HepG2 (cell line): ENCODE measurements around the gene CYP4F12. TPM values are rescaled to one million over a fixed set of nuclear protein-coding genes. Genes with fewer than 3 reads are reported as not detected.

Source experiments
- ATF1 ChIP-seq: IDR thresholded peaks from 2 replicates; pipeline ENCODE4 v1.6.1; 2016; ENCODE audit warnings: mild to moderate bottlenecking, control low read depth
- CEBPG ChIP-seq: IDR thresholded peaks from 2 replicates; pipeline ENCODE4 v1.6.1; 2016
- EZH2 ChIP-seq: conservative IDR thresholded peaks from 2 replicates; pipeline ENCODE4 v1.6.1; 2012; ENCODE audit warnings: mild to moderate bottlenecking, low read depth, low read length, moderate library complexity
- JARID2 ChIP-seq: sonication (generic); formaldehyde crosslinking; IDR thresholded peaks from 2 replicates; pipeline ENCODE4 v1.8.1; 2023; ENCODE audit warnings: missing genetic modification reagents, inconsistent platforms; ENCODE audit not compliant: insufficient replicate concordance
- KDM4B ChIP-seq: sonication (generic); formaldehyde crosslinking; IDR thresholded peaks from 2 replicates; pipeline ENCODE4 v1.4.0; 2020; ENCODE audit warnings: missing genetic modification reagents
- MED8 ChIP-seq: sonication (generic); formaldehyde crosslinking; IDR thresholded peaks from 2 replicates; pipeline ENCODE4 v1.8.1; 2023; ENCODE audit warnings: mild to moderate bottlenecking, missing genetic modification reagents; ENCODE audit not compliant: insufficient replicate concordance
- MTF2 ChIP-seq: sonication (generic); formaldehyde crosslinking; IDR thresholded peaks from 2 replicates; pipeline ENCODE4 v1.5.0; 2020; ENCODE audit warnings: missing genetic modification reagents, borderline replicate concordance
- PLRG1 ChIP-seq: fragments of 450-650 bp; conservative IDR thresholded peaks from 2 replicates; pipeline ENCODE4 v1.6.1; 2016
- RNF219 ChIP-seq: sonication (generic); formaldehyde crosslinking; IDR thresholded peaks from 2 replicates; pipeline ENCODE4 v1.5.0; 2020; ENCODE audit warnings: mild to moderate bottlenecking, missing genetic modification reagents
- RXRA ChIP-seq: sonication (generic); formaldehyde crosslinking; IDR thresholded peaks from 2 replicates; pipeline ENCODE4 v1.5.1; 2020; ENCODE audit warnings: missing genetic modification reagents
- SPEN ChIP-seq: sonication (generic); formaldehyde crosslinking; IDR thresholded peaks from 2 replicates; pipeline ENCODE4 v1.5.1; 2020; ENCODE audit warnings: low read depth, mild to moderate bottlenecking, missing genetic modification reagents
- SRY ChIP-seq: sonication (generic); formaldehyde crosslinking; IDR thresholded peaks from 2 replicates; pipeline ENCODE4 v1.8.0; 2022; ENCODE audit warnings: mild to moderate bottlenecking, missing genetic modification reagents
- TAF15 ChIP-seq: fragments of 200-400 bp; formaldehyde crosslinking; IDR thresholded peaks from one replicate; pipeline ENCODE4 v1.6.1; 2018; ENCODE audit warnings: mild to moderate bottlenecking, low read depth, low read length; ENCODE audit not compliant: poor library complexity, severe bottlenecking
- TFE3 ChIP-seq: IDR thresholded peaks from 2 replicates; pipeline ENCODE4 v1.6.1; 2016
- ZNF263 ChIP-seq: sonication (generic); formaldehyde crosslinking; IDR thresholded peaks from 2 replicates; pipeline ENCODE4 v1.4.0; 2020; ENCODE audit warnings: missing genetic modification reagents
- ZNF274 ChIP-seq: sonication (generic); formaldehyde crosslinking; IDR thresholded peaks from 2 replicates; pipeline ENCODE4 v1.5.1; 2020; ENCODE audit warnings: mild to moderate bottlenecking, missing genetic modification reagents
- ZNF292 ChIP-seq: sonication (generic); formaldehyde crosslinking; IDR thresholded peaks from 2 replicates; pipeline ENCODE4 v1.8.1; 2022; ENCODE audit warnings: mild to moderate bottlenecking, low read depth, missing genetic modification reagents, borderline replicate concordance
- ZNF33B ChIP-seq: sonication (generic); formaldehyde crosslinking; IDR thresholded peaks from 2 replicates; pipeline ENCODE4 v1.5.1; 2020; ENCODE audit warnings: mild to moderate bottlenecking, missing genetic modification reagents
- ZNF431 ChIP-seq: sonication (generic); formaldehyde crosslinking; IDR thresholded peaks from 2 replicates; pipeline ENCODE4 v1.9.0; 2022; ENCODE audit warnings: missing genetic modification reagents, low read depth, mild to moderate bottlenecking, borderline replicate concordance
- ZNF562 ChIP-seq: sonication (generic); formaldehyde crosslinking; IDR thresholded peaks from 2 replicates; pipeline ENCODE4 v1.8.0; 2022; ENCODE audit warnings: missing genetic modification reagents, borderline replicate concordance
- ZNF678 ChIP-seq: sonication (generic); formaldehyde crosslinking; IDR thresholded peaks from 2 replicates; pipeline ENCODE4 v1.4.0; 2020; ENCODE audit warnings: mild to moderate bottlenecking, missing genetic modification reagents
- ZNF841 ChIP-seq: sonication (generic); formaldehyde crosslinking; IDR thresholded peaks from 2 replicates; pipeline ENCODE4 v1.8.1; 2023; ENCODE audit warnings: missing genetic modification reagents, borderline replicate concordance
- polyA plus RNA-seq, 8 experiments: library from polyadenylated mRNA; depleted of rRNA in 3 of 8; stranded (reverse) in 7 of 8; unstranded in 1 of 8; fragments of >200 nt; fragmentation: Illumina TruSeq in 4 of 8; extraction: Trizol in 4 of 8; gene quantifications; 2 replicates each; pipeline versions ENCODE4 v1.2.1 to v1.2.3, GENCODE V29; 2011 to 2016; ENCODE audit warnings: low read depth in 4 of 8, missing spikeins in 1 of 8, mixed read lengths in 1 of 8; ENCODE audit not compliant: insufficient read depth in 1 of 8
- total RNA-seq, 5 experiments: library from RNA; depleted of rRNA; stranded (reverse); fragments of >200 nt; fragmentation: Illumina TruSeq; extraction: Trizol; gene quantifications; 2 replicates each; pipeline ENCODE4 v1.2.3, GENCODE V29; 2016; ENCODE audit warnings: low read depth in 1 of 5
- TF ChIP-seq, protein P1 (sequence below): sonication (generic); formaldehyde crosslinking; IDR thresholded peaks from 2 replicates; pipeline ENCODE4 v1.4.0; 2020; ENCODE audit warnings: missing genetic modification reagents, borderline replicate concordance
- TF ChIP-seq, protein P2 (sequence below): IDR thresholded peaks from 2 replicates; pipeline ENCODE4 v1.4.0; 2020; ENCODE audit warnings: mild to moderate bottlenecking, missing genetic modification reagents

CYP4F12 gene
- total and polyA plus RNA-seq, 2 of the 13 experiments (the other 11 are each of a cell fraction or from before 2014, with no cell fraction given) = 29.9 to 30.8 TPM

- TF ChIP-seq, protein P1, sequence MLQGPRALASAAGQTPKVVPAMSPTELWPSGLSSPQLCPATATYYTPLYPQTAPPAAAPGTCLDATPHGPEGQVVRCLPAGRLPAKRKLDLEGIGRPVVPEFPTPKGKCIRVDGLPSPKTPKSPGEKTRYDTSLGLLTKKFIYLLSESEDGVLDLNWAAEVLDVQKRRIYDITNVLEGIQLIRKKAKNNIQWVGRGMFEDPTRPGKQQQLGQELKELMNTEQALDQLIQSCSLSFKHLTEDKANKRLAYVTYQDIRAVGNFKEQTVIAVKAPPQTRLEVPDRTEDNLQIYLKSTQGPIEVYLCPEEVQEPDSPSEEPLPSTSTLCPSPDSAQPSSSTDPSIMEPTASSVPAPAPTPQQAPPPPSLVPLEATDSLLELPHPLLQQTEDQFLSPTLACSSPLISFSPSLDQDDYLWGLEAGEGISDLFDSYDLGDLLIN (CRISPR knock-in tag) = no peak
- no peak for TF ChIP-seq CEBPG (CRISPR knock-in tag)
- no peak for TF ChIP-seq EZH2
- no peak for TF ChIP-seq JARID2 (CRISPR knock-in tag)
- TF ChIP-seq ZNF263 (CRISPR knock-in tag) = peak; percentile 58; the same call in 1 of the 2 replicates
- TF ChIP-seq SPEN (CRISPR knock-in tag) = no peak
- no peak for TF ChIP-seq RXRA (CRISPR knock-in tag)
- TF ChIP-seq, protein P2, sequence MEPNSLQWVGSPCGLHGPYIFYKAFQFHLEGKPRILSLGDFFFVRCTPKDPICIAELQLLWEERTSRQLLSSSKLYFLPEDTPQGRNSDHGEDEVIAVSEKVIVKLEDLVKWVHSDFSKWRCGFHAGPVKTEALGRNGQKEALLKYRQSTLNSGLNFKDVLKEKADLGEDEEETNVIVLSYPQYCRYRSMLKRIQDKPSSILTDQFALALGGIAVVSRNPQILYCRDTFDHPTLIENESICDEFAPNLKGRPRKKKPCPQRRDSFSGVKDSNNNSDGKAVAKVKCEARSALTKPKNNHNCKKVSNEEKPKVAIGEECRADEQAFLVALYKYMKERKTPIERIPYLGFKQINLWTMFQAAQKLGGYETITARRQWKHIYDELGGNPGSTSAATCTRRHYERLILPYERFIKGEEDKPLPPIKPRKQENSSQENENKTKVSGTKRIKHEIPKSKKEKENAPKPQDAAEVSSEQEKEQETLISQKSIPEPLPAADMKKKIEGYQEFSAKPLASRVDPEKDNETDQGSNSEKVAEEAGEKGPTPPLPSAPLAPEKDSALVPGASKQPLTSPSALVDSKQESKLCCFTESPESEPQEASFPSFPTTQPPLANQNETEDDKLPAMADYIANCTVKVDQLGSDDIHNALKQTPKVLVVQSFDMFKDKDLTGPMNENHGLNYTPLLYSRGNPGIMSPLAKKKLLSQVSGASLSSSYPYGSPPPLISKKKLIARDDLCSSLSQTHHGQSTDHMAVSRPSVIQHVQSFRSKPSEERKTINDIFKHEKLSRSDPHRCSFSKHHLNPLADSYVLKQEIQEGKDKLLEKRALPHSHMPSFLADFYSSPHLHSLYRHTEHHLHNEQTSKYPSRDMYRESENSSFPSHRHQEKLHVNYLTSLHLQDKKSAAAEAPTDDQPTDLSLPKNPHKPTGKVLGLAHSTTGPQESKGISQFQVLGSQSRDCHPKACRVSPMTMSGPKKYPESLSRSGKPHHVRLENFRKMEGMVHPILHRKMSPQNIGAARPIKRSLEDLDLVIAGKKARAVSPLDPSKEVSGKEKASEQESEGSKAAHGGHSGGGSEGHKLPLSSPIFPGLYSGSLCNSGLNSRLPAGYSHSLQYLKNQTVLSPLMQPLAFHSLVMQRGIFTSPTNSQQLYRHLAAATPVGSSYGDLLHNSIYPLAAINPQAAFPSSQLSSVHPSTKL (CRISPR knock-in tag) = peak; percentile 59
- TF ChIP-seq ZNF33B (CRISPR knock-in tag) = no peak
- TF ChIP-seq ZNF431 (CRISPR knock-in tag) = no peak
- no peak for TF ChIP-seq ZNF274 (CRISPR knock-in tag)
- TF ChIP-seq MTF2 (CRISPR knock-in tag) = no peak
- no peak for TF ChIP-seq RNF219 (CRISPR knock-in tag)
- no peak for TF ChIP-seq TAF15
- no peak for TF ChIP-seq ZNF841 (CRISPR knock-in tag)
- TF ChIP-seq ZNF292 = no peak
- TF ChIP-seq PLRG1 = no peak
- TF ChIP-seq ZNF562 (CRISPR knock-in tag) = no peak
- TF ChIP-seq ATF1 = no peak
- peak; percentile 68 for TF ChIP-seq TFE3
- no peak for TF ChIP-seq SRY (CRISPR knock-in tag)
- TF ChIP-seq ZNF678 = no peak
- TF ChIP-seq KDM4B (CRISPR knock-in tag) = peak; percentile 91; the same call in 1 of the 2 replicates
- TF ChIP-seq MED8 (CRISPR knock-in tag) = no peak
Observed at GRCh38 chr19:15631817-15632216, 41.1 kb upstream of the CYP4F12 start (continued).
